ENCODE data around the gene CAMK2N2.
"Not testable (repeated sequence)": the region's sequence is repeated elsewhere in the genome, so short reads cannot be mapped to it uniquely, and the experiment has no call there.

CAMK2N2 gene

GRCh38 chr3:184275961-184276910, 14.9 kb upstream of the CAMK2N2 start, which contains the start of gene ECE2:
ECE2 (plus strand) TSS chr3:184276022; CDS start chr3:184276154, 132 bp downstream.
- no peak for DNase-seq (ENCODE audit: low read depth in 1 of 2, low spot score in 1 of 2)
- Histone ChIP-seq H3K4me3 (replicated peaks; ENCODE audit: insufficient read depth, low read length) (no peak within 1 kb of the TSS), H3K27ac (replicated peaks) (no peak within 1 kb of the TSS), H3K27me3 (ENCODE audit: insufficient read depth, poor library complexity, severe bottlenecking) (peaks cover 17% of the 10 kb centered on the region)
- no peak for TF ChIP-seq POLR2AphosphoS5 (IDR thresholded peaks at IDR 0.05; ENCODE audit: low read depth)
- TF ChIP-seq CTCF (IDR thresholded peaks at IDR 0.05; ENCODE audit: insufficient read depth, low read length): no peak
- TF ChIP-seq GABPA (IDR thresholded peaks at IDR 0.05; ENCODE audit: low read depth): no peak
- TF ChIP-seq REST (IDR thresholded peaks at IDR 0.05; ENCODE audit: insufficient replicate concordance, low read depth): no peak
- TF ChIP-seq SPI1 (IDR thresholded peaks at IDR 0.05; ENCODE audit: borderline replicate concordance, low read depth): no peak

GRCh38 chr3:184275381-184275701, 14.0 kb upstream of the CAMK2N2 start:
- no peak for DNase-seq (ENCODE audit: low read depth in 1 of 2, low spot score in 1 of 2)
- Histone ChIP-seq H3K27ac (replicated peaks) (no peak overlapping the region), H3K4me3 (replicated peaks; ENCODE audit: insufficient read depth, low read length) (no peak overlapping the region), H3K27me3 (ENCODE audit: insufficient read depth, poor library complexity, severe bottlenecking) (peaks cover 17% of the 10 kb centered on the region)
- TF ChIP-seq CTCF (IDR thresholded peaks at IDR 0.05; ENCODE audit: insufficient read depth, low read length) (no peak), SPI1 (IDR thresholded peaks at IDR 0.05; ENCODE audit: borderline replicate concordance, low read depth) (no peak), REST (IDR thresholded peaks at IDR 0.05; ENCODE audit: insufficient replicate concordance, low read depth) (no peak), POLR2AphosphoS5 (IDR thresholded peaks at IDR 0.05; ENCODE audit: low read depth) (no peak), GABPA (IDR thresholded peaks at IDR 0.05; ENCODE audit: low read depth) (no peak)

- Histone ChIP-seq H3K27me3 (ENCODE audit: insufficient read depth, poor library complexity, severe bottlenecking) (peaks cover 17% of the 10 kb centered on the region), H3K4me3 (replicated peaks; ENCODE audit: insufficient read depth, low read length) (no peak overlapping the region), H3K27ac (replicated peaks) (no peak overlapping the region)
- no peak for TF ChIP-seq CTCF (IDR thresholded peaks at IDR 0.05; ENCODE audit: insufficient read depth, low read length)
- TF ChIP-seq SPI1 (IDR thresholded peaks at IDR 0.05; ENCODE audit: borderline replicate concordance, low read depth): no peak
- no peak for TF ChIP-seq REST (IDR thresholded peaks at IDR 0.05; ENCODE audit: insufficient replicate concordance, low read depth)
- no peak for TF ChIP-seq GABPA (IDR thresholded peaks at IDR 0.05; ENCODE audit: low read depth)
- TF ChIP-seq POLR2AphosphoS5 (IDR thresholded peaks at IDR 0.05; ENCODE audit: low read depth): no peak
- no peak for DNase-seq (ENCODE audit: low read depth in 1 of 2, low spot score in 1 of 2)
These were observed 10.9 kb upstream of the CAMK2N2 start for GRCh38 chr3:184272269-184272668.

GRCh38 chr3:184267249-184267648, 5.9 kb upstream of the CAMK2N2 start:
- not testable (repeated sequence) for H3K4me3 ChIP-seq (replicated peaks; ENCODE audit: insufficient read depth, low read length); H3K27ac ChIP-seq (replicated peaks); DNase-seq (ENCODE audit: low read depth in 1 of 2, low spot score in 1 of 2); H3K27me3 ChIP-seq (ENCODE audit: insufficient read depth, poor library complexity, severe bottlenecking)

Measured in HL-60 (cell line).